Measurements from ENCODE around the gene FOCAD. TPM values are rescaled to one million over a fixed set of nuclear protein-coding genes. Genes with fewer than 3 reads are reported as not detected.

Gene FOCAD
- total RNA-seq, 2 donors from 2014 or later = 21.5 to 85.7 TPM

DNA sequence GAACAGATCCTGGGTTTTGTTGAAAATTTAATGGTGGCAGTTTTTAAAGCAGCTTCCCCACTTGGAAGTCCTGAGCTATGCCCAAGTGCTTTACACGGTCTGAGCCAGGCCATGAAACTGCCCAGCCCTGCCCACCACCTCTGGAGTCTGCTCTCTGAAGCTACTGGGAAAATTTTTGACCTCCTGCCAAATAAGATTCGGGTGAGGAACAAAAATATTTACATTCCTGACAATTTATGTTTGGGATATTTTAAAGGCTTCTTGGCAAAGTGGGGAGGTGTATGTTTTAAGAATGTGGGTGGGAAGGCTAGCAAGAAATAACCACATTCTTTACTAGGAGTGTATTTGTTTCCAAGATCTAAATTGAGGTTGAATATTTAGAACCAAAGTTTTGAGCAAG, 297.4 kb downstream of the FOCAD start:
- H3K27me3 ChIP-seq = no peaks in the 10 kb centered on the region

DNA sequence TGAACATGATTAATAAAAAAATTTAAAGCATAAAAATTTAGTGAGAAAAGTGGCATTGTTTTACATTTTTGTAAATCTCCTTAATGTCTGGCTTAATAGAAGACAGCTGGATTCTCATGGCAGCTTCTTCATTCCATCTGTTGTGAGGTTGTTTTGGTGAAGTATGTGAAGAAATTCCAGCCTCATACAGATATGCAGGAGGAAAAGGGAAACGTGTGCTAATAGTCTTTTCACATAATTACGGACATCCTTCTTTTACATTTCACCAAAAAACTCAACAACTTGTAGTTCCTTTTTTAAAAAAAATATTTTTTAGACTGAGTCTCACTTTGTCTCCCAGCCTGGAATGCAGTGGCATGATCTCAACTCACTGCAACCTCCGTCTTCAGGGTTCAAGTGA, 300.4 kb downstream of the FOCAD start:
- H3K9me3 ChIP-seq = no peaks in the 10 kb centered on the region
- intact Hi-C loops (cut with DNase I) = no loop called here
- H3K4me3 ChIP-seq = no peak overlapping the region
- 81 to 83% methylated on average over 3 of the region's 3 CpGs for WGBS, 2 donors
- no peaks in the 10 kb centered on the region for H3K4me1 ChIP-seq
- H3K27ac ChIP-seq = no peak overlapping the region
- no peak for TF ChIP-seq POLR2A (IDR thresholded peaks at IDR 0.05)
- TF ChIP-seq, protein P1, sequence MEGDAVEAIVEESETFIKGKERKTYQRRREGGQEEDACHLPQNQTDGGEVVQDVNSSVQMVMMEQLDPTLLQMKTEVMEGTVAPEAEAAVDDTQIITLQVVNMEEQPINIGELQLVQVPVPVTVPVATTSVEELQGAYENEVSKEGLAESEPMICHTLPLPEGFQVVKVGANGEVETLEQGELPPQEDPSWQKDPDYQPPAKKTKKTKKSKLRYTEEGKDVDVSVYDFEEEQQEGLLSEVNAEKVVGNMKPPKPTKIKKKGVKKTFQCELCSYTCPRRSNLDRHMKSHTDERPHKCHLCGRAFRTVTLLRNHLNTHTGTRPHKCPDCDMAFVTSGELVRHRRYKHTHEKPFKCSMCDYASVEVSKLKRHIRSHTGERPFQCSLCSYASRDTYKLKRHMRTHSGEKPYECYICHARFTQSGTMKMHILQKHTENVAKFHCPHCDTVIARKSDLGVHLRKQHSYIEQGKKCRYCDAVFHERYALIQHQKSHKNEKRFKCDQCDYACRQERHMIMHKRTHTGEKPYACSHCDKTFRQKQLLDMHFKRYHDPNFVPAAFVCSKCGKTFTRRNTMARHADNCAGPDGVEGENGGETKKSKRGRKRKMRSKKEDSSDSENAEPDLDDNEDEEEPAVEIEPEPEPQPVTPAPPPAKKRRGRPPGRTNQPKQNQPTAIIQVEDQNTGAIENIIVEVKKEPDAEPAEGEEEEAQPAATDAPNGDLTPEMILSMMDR (IDR thresholded peaks at IDR 0.05) = no peak
- no peaks in the 10 kb centered on the region for H3K27me3 ChIP-seq
- ATAC-seq = no peak
- no peak for DNase-seq
- H3K36me3 ChIP-seq (replicated peaks in 1 of 2; ENCODE audit: insufficient read depth in 1 of 2, low read depth in 2 of 2) = no peaks in the 10 kb centered on the region

More for the DNA sequence above, 297.4 kb downstream of the FOCAD start:
- WGBS, 2 donors = 31 to 37% methylated on average over 2 of the region's 2 CpGs
- DNase-seq = no peak
- Histone ChIP-seq H3K9me3 (no peaks in the 10 kb centered on the region), H3K36me3 (replicated peaks in 1 of 2; ENCODE audit: insufficient read depth in 1 of 2, low read depth in 2 of 2) (no peaks in the 10 kb centered on the region), H3K4me3 (no peak overlapping the region), H3K4me1 (no peaks in the 10 kb centered on the region), H3K27ac (no peak overlapping the region)
- ATAC-seq = no peak
- TF ChIP-seq POLR2A (IDR thresholded peaks at IDR 0.05) = no peak
- TF ChIP-seq, protein P1 (IDR thresholded peaks at IDR 0.05) = no peak
- intact Hi-C loops (cut with DNase I) = no loop called here

DNA sequence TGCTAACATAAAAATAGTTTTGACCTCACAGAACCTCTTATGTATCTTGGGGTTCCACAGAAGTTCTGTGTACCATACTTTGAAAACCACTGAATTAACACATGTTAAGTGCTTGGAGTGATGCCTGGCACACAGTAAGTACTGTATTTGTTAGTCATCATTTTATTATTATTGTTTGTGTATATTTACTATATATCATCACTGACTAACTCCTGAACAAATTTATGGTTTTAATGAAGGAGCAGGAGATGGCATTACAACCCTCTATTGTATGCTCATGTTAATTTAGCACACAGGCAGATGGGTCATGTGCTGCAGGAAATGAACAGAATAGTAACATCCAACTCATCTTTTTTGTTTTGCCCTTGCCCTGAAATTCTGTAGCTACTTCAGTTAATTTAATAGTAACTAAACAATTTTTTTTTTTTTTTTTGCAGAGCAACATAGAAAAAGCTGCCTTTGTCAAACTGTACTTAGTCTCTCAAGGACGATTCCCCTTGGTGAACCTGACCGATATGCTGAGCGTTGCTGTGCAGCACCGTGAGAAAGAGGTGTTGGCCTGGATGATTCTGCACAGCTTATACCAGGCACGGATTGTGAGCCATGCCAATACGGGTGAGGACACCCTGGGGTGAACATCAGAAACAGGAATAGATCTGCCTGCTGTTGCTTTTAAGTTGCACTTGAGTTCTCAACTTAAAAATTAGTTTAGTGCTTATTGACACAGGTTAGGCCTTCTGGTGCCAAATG, 302.0 kb downstream of the FOCAD start:
- H3K27ac ChIP-seq = no peak overlapping the region
- DNase-seq (no peak), ATAC-seq (no peak)
- H3K36me3 ChIP-seq (replicated peaks in 1 of 2; ENCODE audit: insufficient read depth in 1 of 2, low read depth in 2 of 2) = peaks cover 0 to 7% of the 10 kb centered on the region in 2 donors
- 70 to 72% methylated on average over 6 of the region's 6 CpGs for WGBS, 2 donors
- no peak overlapping the region for H3K4me3 ChIP-seq
- H3K27me3 ChIP-seq = no peaks in the 10 kb centered on the region
- no peaks in the 10 kb centered on the region for H3K4me1 ChIP-seq
- TF ChIP-seq, protein P1 (IDR thresholded peaks at IDR 0.05) = no peak
- TF ChIP-seq POLR2A (IDR thresholded peaks at IDR 0.05) = no peak
- intact Hi-C loops (cut with DNase I) = no loop called here
- H3K9me3 ChIP-seq = no peaks in the 10 kb centered on the region

DNA sequence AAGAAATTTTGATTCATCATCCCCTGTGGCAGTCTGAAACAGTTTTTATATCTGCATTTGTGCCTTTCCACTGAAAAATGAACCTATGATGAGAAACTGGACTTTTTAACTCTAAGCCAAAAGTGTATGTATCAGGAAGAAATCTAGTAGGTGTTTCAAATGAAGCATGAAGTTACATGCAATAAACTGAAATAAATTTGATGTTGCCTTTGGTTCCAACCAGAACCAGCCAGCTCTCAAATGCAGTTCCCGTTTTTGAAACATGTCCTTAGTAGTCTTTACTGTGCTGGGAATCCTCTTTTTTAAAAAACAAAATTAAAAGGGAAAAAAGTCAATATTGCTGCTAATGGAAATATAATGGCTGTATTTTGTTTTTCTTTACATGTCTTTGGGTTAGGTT, 303.5 kb downstream of the FOCAD start:
- intact Hi-C loops (cut with DNase I) = no loop called here
- H3K27me3 ChIP-seq = no peaks in the 10 kb centered on the region
- ATAC-seq = no peak
- no peak overlapping the region for H3K4me3 ChIP-seq
- 77 to 86% methylated on average over 1 of the region's 1 CpG for WGBS, 2 donors
- H3K27ac ChIP-seq = no peak overlapping the region
- H3K9me3 ChIP-seq = no peaks in the 10 kb centered on the region
- no peaks in the 10 kb centered on the region for H3K4me1 ChIP-seq
- DNase-seq = no peak
- TF ChIP-seq, protein P1 (IDR thresholded peaks at IDR 0.05) = no peak
- TF ChIP-seq POLR2A (IDR thresholded peaks at IDR 0.05) = no peak
- H3K36me3 ChIP-seq (replicated peaks in 1 of 2; ENCODE audit: insufficient read depth in 1 of 2, low read depth in 2 of 2) = peaks cover 0 to 7% of the 10 kb centered on the region in 2 donors

DNA sequence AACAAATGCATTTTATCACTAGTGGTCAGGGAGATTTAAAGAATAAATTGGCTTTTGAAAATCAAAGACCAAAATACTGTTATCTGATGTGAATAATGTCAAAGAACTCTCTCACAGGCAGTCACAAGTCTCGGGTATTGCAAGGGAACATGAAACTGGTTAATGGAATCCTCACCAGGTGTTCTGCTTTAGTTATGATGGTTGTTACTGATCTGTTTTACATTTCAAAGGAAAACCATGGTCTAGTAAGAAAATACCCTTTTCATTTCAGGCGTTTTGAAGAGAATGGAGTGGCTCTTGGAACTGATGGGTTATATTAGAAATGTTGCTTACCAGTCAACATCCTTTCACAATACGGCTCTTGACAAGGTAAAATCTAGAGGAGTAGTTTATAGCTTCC, 304.0 kb downstream of the FOCAD start:
- Histone ChIP-seq H3K4me1 (no peaks in the 10 kb centered on the region), H3K9me3 (no peaks in the 10 kb centered on the region), H3K36me3 (replicated peaks in 1 of 2; ENCODE audit: insufficient read depth in 1 of 2, low read depth in 2 of 2) (peaks cover 0 to 7% of the 10 kb centered on the region in 2 donors), H3K27me3 (no peaks in the 10 kb centered on the region), H3K4me3 (no peak overlapping the region), H3K27ac (no peak overlapping the region)
- ATAC-seq (no peak), DNase-seq (no peak)
- intact Hi-C loops (cut with DNase I) = no loop called here
- 92 to 96% methylated on average over 3 of the region's 3 CpGs for WGBS, 2 donors
- TF ChIP-seq, protein P1 (IDR thresholded peaks at IDR 0.05) = no peak
- TF ChIP-seq POLR2A (IDR thresholded peaks at IDR 0.05) = no peak

All from body of pancreas (tissue), 4 donors.